Naive thymus-derived CD4-positive, alpha-beta T cell (primary cell): ENCODE measurements around the gene ICA1. TPM values are rescaled to one million over a fixed set of nuclear protein-coding genes. Genes with fewer than 3 reads are reported as not detected.

ENCODE experiments used
- ATAC-seq: fragments of 150-1000 bp; cut with Tn5 transposase; 2 replicates; pipeline ENCODE4 v1.10.0; 2021; ENCODE audit warnings: mild to moderate bottlenecking, moderate library complexity
- CTCF ChIA-PET: fragments of 350-600 bp; sonication (Branson Sonifier 250); formaldehyde crosslinking; loops from one replicate; lab custom pipeline; 2021; ENCODE audit warnings: antibody characterized with exemption; lab: Charles Lee
- POLR2A ChIA-PET: fragments of 350-600 bp; sonication (Branson Sonifier 250); formaldehyde crosslinking; loops from one replicate; lab custom pipeline; 2021; ENCODE audit warnings: antibody characterized with exemption, inconsistent platforms; lab: Charles Lee
- DNase-seq, 9 donors: peaks; one replicate each; pipeline versions ENCODE4 v3.0.0 to v3.0.0-alpha.2; 2020 to 2022; ENCODE audit warnings: mixed read lengths in 1 of 9
- H3K27ac ChIP-seq: one replicate; pipeline ENCODE4 v1.7.0; 2013; ENCODE audit warnings: mild to moderate bottlenecking, low read depth, low read length, moderate library complexity
- H3K27me3 ChIP-seq, 2 donors: one replicate each; pipeline ENCODE4 v1.7.0; 2013; ENCODE audit warnings: low read length in 2 of 2, mild to moderate bottlenecking in 2 of 2, moderate library complexity in 2 of 2; ENCODE audit not compliant: control insufficient read depth in 2 of 2, insufficient read depth in 2 of 2
- H3K36me3 ChIP-seq, 3 experiments: 1 replicate in 2 of 3; 2 replicates in 1 of 3; pipeline ENCODE4 v1.7.0; 2013; ENCODE audit warnings: low read length in 3 of 3, mild to moderate bottlenecking in 3 of 3, moderate library complexity in 1 of 3; ENCODE audit not compliant: insufficient read depth in 3 of 3, control insufficient read depth in 2 of 3
- H3K4me1 ChIP-seq, 2 donors: one replicate each; pipeline ENCODE4 v1.7.0; 2013; ENCODE audit warnings: low read length in 2 of 2, mild to moderate bottlenecking in 2 of 2, moderate library complexity in 1 of 2; ENCODE audit not compliant: control insufficient read depth in 2 of 2, insufficient read depth in 2 of 2
- H3K4me3 ChIP-seq: 2 replicates; pipeline ENCODE4 v1.7.0; 2013; ENCODE audit warnings: mild to moderate bottlenecking, low read length
- H3K9me3 ChIP-seq, 3 experiments: 1 replicate in 2 of 3; 2 replicates in 1 of 3; pipeline ENCODE4 v1.7.0; 2013; ENCODE audit warnings: low read length in 3 of 3; ENCODE audit not compliant: control insufficient read depth in 2 of 3
- H3K27ac Mint-ChIP-seq, 9 donors: one replicate each; pipeline ENCODE4 v1.8.0; 2020 to 2022; ENCODE audit warnings: mixed read lengths in 9 of 9, mild to moderate bottlenecking in 8 of 9, moderate library complexity in 5 of 9, inconsistent platforms in 2 of 9
- H3K27me3 Mint-ChIP-seq, 5 donors: one replicate each; pipeline ENCODE4 v1.8.0; 2021 to 2022; ENCODE audit warnings: mixed read lengths in 5 of 5, mild to moderate bottlenecking in 1 of 5
- H3K36me3 Mint-ChIP-seq, 5 donors: one replicate each; pipeline ENCODE4 v1.8.0; 2020 to 2022; ENCODE audit warnings: mixed read lengths in 5 of 5, mild to moderate bottlenecking in 3 of 5, inconsistent platforms in 1 of 5
- H3K4me1 Mint-ChIP-seq, 7 donors: one replicate each; pipeline ENCODE4 v1.8.0; 2020 to 2022; ENCODE audit warnings: mixed read lengths in 7 of 7, mild to moderate bottlenecking in 3 of 7, inconsistent platforms in 1 of 7
- H3K4me3 Mint-ChIP-seq, 10 donors: one replicate each; pipeline ENCODE4 v1.8.0; 2020 to 2022; ENCODE audit warnings: mild to moderate bottlenecking in 10 of 10, mixed read lengths in 10 of 10, moderate library complexity in 6 of 10, inconsistent platforms in 2 of 10
- H3K9me3 Mint-ChIP-seq, 11 donors: one replicate each; pipeline ENCODE4 v1.8.0; 2020 to 2022; ENCODE audit warnings: mixed read lengths in 11 of 11, mild to moderate bottlenecking in 4 of 11, inconsistent platforms in 1 of 11, moderate library complexity in 1 of 11
- intact Hi-C, 2 donors: fragments of 100-400 bp; cut with micrococcal nuclease; formaldehyde crosslinking; loops; one replicate each; pipeline ENCODE4 v1.15.1; 2023
- polyA plus RNA-seq, 2 donors: library from polyadenylated mRNA; unstranded; fragments of 300-500 nt; fragmentation: Illumina TruSeq; gene quantifications; one replicate each; pipeline ENCODE4 v1.2.3, GENCODE V29; 2021
- total RNA-seq, 6 experiments: library from RNA in 5 of 6; stranded (reverse) in 5 of 6; gene quantifications; 1 replicate in 5 of 6; 2 replicates in 1 of 6; pipeline ENCODE4 v1.2.3 and lab custom pipeline; 2021 to 2026

The ICA1 gene
- total and polyA plus RNA-seq, 7 experiments from 2014 or later, result 0.46 to 5.8 (median 2.1) TPM; not detected in 1

- intact Hi-C loops, result no loop called here
- ATAC-seq, result no peak
- Histone ChIP-seq H3K27ac (no peak overlapping the region), H3K4me3 (no peak overlapping the region), H3K4me1 (peaks cover 0 to 5% of the 10 kb centered on the region in 2 donors), H3K27me3 (no peaks in the 10 kb centered on the region), H3K9me3 (no peaks in the 10 kb centered on the region), H3K36me3 (no peaks in the 10 kb centered on the region)
- ChIA-PET CTCF (no interaction called here), POLR2A (no interaction called here)
- Mint-ChIP-seq H3K4me1 (peaks cover 0 to 6% (median 5%) of the 10 kb centered on the region in 7 donors), H3K27me3 (peaks cover 24 to 40% (median 29%) of the 10 kb centered on the region in 5 donors), H3K27ac (no peak overlapping the region), H3K9me3 (no peaks in the 10 kb centered on the region), H3K4me3 (no peak overlapping the region), H3K36me3 (no peaks in the 10 kb centered on the region)
- DNase-seq, result no peak
Observed at GRCh38 chr7:8229927-8230326, 32.0 kb downstream of the ICA1 start.

GRCh38 chr7:8228766-8229674 is 32.9 kb downstream of the ICA1 start:
- Mint-ChIP-seq H3K27ac (no peak overlapping the region), H3K4me3 (no peak overlapping the region), H3K36me3 (no peaks in the 10 kb centered on the region), H3K9me3 (peaks cover 0 to 1% (median 0%) of the 10 kb centered on the region in 11 donors), H3K4me1 (peaks cover 0 to 6% (median 5%) of the 10 kb centered on the region in 7 donors), H3K27me3 (peaks cover 22 to 34% (median 24%) of the 10 kb centered on the region in 5 donors)
- intact Hi-C loops, result no loop called here
- POLR2A ChIA-PET, result no interaction called here
- CTCF ChIA-PET, result no interaction called here
- Histone ChIP-seq H3K27ac (no peak overlapping the region), H3K9me3 (no peaks in the 10 kb centered on the region), H3K4me1 (peaks cover 0 to 5% of the 10 kb centered on the region in 2 donors), H3K4me3 (no peak overlapping the region), H3K36me3 (no peaks in the 10 kb centered on the region), H3K27me3 (no peaks in the 10 kb centered on the region)
- ATAC-seq, result no peak
- no peak for DNase-seq

DNA sequence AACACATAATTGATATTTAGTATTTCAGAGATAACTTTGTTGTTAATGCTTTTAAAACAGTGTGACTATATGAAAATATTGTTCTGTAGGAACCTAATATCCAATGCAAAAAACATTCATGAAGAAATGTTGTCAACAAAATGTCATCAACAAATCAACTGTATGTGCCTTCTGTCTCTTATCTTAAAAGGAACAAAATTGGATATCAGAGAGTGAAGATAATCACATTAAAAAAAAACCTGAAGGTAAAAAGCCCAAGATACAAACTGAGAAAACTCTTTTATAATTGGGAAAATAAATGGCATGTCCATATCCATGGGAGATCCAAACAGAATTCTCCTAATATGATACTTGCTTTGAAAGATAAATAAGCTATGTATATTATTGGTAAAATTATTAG is 33.9 kb downstream of the ICA1 start:
- no peak overlapping the region for H3K4me3 Mint-ChIP-seq
- peaks cover 19 to 38% (median 21%) of the 10 kb centered on the region in 5 donors for H3K27me3 Mint-ChIP-seq
- peaks cover 0 to 6% (median 5%) of the 10 kb centered on the region in 7 donors for H3K4me1 Mint-ChIP-seq
- no peak overlapping the region for H3K4me3 ChIP-seq
- peaks cover 0 to 5% of the 10 kb centered on the region in 2 donors for H3K4me1 ChIP-seq
- CTCF ChIA-PET, result no interaction called here
- no peaks in the 10 kb centered on the region for H3K27me3 ChIP-seq
- no peak for ATAC-seq
- H3K27ac ChIP-seq, result no peak overlapping the region
- POLR2A ChIA-PET, result no interaction called here
- no peaks in the 10 kb centered on the region for H3K36me3 ChIP-seq
- H3K27ac Mint-ChIP-seq, result no peak overlapping the region
- H3K9me3 Mint-ChIP-seq, result peaks cover 0 to 1% (median 0%) of the 10 kb centered on the region in 11 donors
- intact Hi-C loops, result no loop called here
- no peaks in the 10 kb centered on the region for H3K9me3 ChIP-seq
- no peaks in the 10 kb centered on the region for H3K36me3 Mint-ChIP-seq
- no peak for DNase-seq

DNA sequence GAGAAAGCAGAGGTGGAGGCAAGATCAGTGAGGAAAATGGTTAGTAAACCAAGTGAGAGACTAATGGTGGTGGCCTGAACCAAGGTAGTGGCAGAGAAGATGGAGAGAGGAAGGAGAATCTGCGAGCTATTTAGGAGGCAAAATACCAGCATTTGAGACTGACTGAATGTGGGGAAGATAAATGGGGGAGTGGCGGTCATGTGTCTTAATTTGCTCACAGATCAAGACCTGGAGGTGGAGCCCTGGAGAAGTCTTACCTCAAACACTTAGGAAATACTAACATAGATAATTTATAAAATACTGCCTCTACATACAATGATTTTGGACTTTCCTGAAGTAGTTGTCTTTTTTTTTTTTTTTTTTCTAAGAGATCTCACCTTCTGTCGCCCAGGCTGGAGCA is 34.7 kb downstream of the ICA1 start:
- H3K4me1 ChIP-seq, result peaks cover 0 to 5% of the 10 kb centered on the region in 2 donors
- peaks cover 0 to 1% (median 0%) of the 10 kb centered on the region in 11 donors for H3K9me3 Mint-ChIP-seq
- ATAC-seq, result no peak
- no peak for DNase-seq
- peaks cover 13 to 39% (median 20%) of the 10 kb centered on the region in 5 donors for H3K27me3 Mint-ChIP-seq
- ChIA-PET CTCF (interaction anchor here (1.3 kb wide), 1 partner anchor 10 kb away, joined by 4 read pairs; no protein-coding TSS in a partner anchor), POLR2A (no interaction called here)
- H3K4me3 ChIP-seq, result no peak overlapping the region
- H3K36me3 Mint-ChIP-seq, result no peaks in the 10 kb centered on the region
- intact Hi-C loops, result no loop called here
- H3K36me3 ChIP-seq, result no peaks in the 10 kb centered on the region
- no peak overlapping the region for H3K4me3 Mint-ChIP-seq
- H3K27ac Mint-ChIP-seq, result no peak overlapping the region
- no peak overlapping the region for H3K27ac ChIP-seq
- no peaks in the 10 kb centered on the region for H3K9me3 ChIP-seq
- H3K4me1 Mint-ChIP-seq, result peaks cover 0 to 6% (median 5%) of the 10 kb centered on the region in 7 donors
- H3K27me3 ChIP-seq, result no peaks in the 10 kb centered on the region

GRCh38 chr7:8226501-8226900 is 35.5 kb downstream of the ICA1 start:
- ATAC-seq, result no peak
- no peak overlapping the region for H3K4me3 ChIP-seq
- POLR2A ChIA-PET, result no interaction called here

DNA sequence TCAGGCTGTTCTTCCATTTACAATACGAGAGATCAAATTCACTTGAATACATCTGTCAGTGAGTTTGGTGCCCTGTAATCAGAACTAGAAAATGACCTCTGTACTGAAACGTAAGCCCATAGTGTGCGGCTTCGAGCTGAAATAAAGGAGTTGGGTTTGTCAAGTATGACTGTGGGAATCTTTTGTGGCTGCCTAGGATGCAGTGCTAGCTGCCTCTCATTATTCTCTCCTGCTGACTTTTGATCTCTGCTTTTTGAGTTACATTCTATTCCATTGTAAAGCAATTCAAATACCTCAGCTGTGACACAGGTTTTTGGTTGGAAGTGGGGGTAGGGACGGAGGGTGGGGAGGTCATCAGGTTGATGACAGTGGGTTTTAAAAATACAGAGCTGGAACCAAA is 40.4 kb downstream of the ICA1 start:
- peaks cover 0 to 3% of the 10 kb centered on the region in 2 donors for H3K4me1 ChIP-seq
- POLR2A ChIA-PET, result no interaction called here
- intact Hi-C loops, result no loop called here
- no peaks in the 10 kb centered on the region for H3K36me3 ChIP-seq
- no peak for ATAC-seq
- CTCF ChIA-PET, result interaction anchor here (0.7 to 1.5 kb wide), 2 partner anchors 9 to 625 kb away, joined by 3 to 4 read pairs; no protein-coding TSS in a partner anchor
- no peak overlapping the region for H3K4me3 ChIP-seq
- peaks cover 5 to 22% (median 8%) of the 10 kb centered on the region in 5 donors for H3K27me3 Mint-ChIP-seq
- H3K27ac Mint-ChIP-seq, result no peak overlapping the region
- no peaks in the 10 kb centered on the region for H3K36me3 Mint-ChIP-seq
- H3K27me3 ChIP-seq, result no peaks in the 10 kb centered on the region
- no peak for DNase-seq
- peaks cover 3 to 9% (median 6%) of the 10 kb centered on the region in 7 donors for H3K4me1 Mint-ChIP-seq
- no peaks in the 10 kb centered on the region for H3K9me3 ChIP-seq
- no peak overlapping the region for H3K27ac ChIP-seq
- H3K4me3 Mint-ChIP-seq, result no peak overlapping the region
- H3K9me3 Mint-ChIP-seq, result peaks cover 0 to 1% (median 0%) of the 10 kb centered on the region in 11 donors

More at GRCh38 chr7:8226501-8226900, 35.5 kb downstream of the ICA1 start:
- no peak overlapping the region for H3K4me3 Mint-ChIP-seq
- H3K4me1 Mint-ChIP-seq, result peaks cover 0 to 6% (median 5%) of the 10 kb centered on the region in 7 donors
- Histone ChIP-seq H3K9me3 (no peaks in the 10 kb centered on the region), H3K27me3 (no peaks in the 10 kb centered on the region), H3K4me1 (peaks cover 0 to 5% of the 10 kb centered on the region in 2 donors), H3K36me3 (no peaks in the 10 kb centered on the region), H3K27ac (no peak overlapping the region)
- H3K36me3 Mint-ChIP-seq, result no peaks in the 10 kb centered on the region
- H3K27me3 Mint-ChIP-seq, result peaks cover 13 to 39% (median 20%) of the 10 kb centered on the region in 5 donors
- H3K9me3 Mint-ChIP-seq, result peaks cover 0 to 1% (median 0%) of the 10 kb centered on the region in 11 donors
- no peak for DNase-seq
- CTCF ChIA-PET, result interaction anchor here (1.3 kb wide), 1 partner anchor 9 kb away, joined by 4 read pairs; no protein-coding TSS in a partner anchor
- intact Hi-C loops, result no loop called here
- H3K27ac Mint-ChIP-seq, result no peak overlapping the region
